GM18502 (cell line): ENCODE results near the gene MVK.

Experiments
- ATAC-seq: cut with Tn5 transposase; IDR thresholded peaks from one replicate; pipeline ENCODE4 v1.9.1; 2021; ENCODE audit warnings: mild to moderate bottlenecking; ENCODE audit not compliant: unreplicated experiment, poor library complexity

The MVK gene

DNA sequence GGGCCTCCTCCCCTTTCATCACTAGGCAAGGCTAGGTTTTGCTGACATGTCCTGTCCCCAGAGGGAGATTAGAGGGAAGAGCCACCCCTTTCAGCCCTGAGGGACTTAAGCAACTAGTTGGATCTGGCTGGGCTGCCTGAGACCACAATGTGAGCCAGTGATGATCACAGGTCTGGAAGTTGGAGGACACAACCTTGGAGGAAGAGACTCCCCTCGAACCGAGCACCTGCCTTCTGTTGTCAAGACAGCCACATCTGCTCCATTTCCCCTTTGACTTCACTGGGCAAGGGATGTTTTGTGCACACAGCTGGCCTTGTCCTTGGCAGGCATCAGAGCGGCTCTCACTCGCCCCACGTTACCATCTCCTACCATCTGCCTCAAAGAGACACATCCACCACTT lies 31.4 kb downstream of the MVK start:
- ATAC-seq, result no peak

DNA sequence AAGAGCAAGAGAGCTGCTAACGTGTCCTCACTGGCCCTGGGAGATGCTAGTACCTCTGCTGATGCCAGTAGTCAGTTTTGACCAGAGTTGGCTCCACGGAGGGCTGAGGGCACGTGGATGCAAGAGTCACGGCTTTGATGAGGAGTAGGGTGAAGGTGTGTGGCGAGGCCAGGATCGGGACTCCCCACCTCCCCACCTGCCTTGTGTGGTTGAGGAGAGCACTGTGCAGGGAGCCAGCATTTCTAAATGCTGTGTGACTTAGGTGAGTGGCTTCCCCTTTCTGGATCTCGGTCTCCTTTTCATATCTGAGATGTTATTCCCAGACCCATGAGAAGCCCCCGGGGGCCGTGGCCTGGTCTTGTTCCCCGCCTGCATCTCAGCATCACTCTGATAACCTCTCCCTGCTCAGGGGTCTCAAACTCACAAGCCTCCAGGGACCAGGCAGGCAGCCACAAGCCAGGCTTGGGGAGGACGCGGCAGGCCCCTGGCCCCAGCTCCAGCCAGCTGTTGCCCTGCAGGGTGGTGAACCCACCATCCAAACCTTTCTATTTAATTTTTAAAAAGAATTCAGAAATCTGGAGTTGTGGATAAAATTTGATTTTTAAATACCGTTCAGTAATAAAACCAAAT lies 32.1 kb downstream of the MVK start:
- no peak for ATAC-seq

DNA sequence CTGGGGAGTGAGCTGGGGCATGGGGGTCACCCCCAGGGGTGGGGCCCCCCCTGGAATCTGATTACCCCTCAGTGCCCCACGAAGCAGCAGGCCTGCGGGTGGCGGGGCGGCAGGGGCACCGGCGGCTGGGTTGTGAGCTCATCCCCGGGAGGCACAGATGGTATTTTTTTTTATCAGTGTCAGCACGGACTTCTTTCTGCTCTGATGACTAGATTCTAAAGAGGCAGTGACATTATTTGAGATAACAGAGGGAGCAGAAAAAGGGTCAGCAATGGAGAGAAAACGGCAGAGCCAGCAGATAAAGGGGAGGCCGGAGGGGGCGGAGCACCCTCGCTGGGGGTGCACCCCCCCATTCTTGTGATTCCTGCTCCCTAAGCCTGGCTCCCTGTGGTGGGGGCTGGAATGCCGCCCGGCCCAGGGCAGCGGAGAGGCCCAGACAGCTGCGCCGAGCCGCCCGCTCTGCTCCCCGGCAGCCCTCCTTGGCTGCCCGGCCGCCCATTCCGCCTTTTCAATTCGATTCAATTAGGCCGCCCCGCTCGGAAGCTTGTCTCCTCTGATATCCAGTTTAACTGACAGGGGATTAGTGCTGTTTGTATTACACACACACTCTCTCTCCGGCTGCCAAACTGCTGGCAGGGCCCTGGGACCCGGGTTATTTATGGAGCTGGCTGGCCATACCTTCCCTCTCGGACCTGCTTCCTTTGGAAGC lies 32.9 kb downstream of the MVK start:
- no peak for ATAC-seq

DNA sequence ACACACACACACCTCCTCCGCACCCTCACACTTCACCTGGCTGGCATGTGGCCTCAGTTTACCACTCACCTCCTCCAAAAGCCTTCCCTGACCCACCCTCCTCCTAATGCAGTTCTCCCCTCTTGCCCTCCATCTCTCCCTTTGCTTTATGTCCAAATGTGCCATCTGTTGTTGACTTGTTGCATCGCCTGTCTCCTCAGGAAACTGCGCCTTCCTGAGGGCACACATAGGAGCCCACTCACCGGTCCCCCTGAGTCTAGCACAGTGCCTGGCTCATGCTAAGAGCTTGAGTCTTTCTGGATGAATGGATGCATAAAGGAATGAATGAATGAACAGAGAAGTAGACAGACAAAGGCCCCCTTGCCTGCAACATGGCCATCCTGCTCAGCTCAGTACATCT lies 34.0 kb downstream of the MVK start:
- no peak for ATAC-seq

DNA sequence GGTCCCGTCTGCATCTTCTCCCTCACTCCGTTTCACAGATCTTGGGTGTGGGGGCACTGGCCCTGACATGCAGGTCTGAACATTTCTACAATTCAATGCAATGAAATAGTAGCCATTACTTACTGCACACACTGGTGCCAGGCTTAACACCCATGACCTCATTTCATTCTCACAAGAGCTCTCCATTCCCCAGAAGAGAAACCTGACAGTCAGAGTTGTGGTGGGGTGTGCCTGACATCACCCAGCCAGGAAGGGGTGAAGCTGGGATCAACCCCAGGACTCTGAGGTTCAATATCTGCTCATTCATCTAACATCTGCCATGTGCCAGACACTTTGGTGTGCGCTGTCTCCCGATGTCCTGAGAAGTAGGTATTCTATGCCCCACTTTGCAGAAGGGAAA lies 34.7 kb downstream of the MVK start:
- no peak for ATAC-seq

DNA sequence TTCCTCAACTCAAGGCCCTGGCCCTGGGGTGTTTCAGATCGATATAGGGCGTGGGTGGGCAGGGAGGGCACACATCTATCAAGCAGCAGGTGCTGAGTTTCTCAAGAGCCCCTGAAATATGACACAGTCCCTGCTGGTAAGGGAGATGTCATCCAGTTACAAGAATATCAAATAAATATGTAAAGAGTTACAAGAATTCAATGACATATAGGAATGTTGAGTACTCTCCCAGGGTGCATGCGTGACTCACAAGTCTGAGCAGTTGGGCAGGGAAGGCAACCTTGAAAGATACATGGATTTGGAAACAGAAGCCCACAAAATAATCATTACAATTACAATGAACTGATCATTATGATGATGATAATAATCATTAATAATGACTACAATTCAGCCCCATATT lies 35.2 kb downstream of the MVK start:
- ATAC-seq, result no peak

DNA sequence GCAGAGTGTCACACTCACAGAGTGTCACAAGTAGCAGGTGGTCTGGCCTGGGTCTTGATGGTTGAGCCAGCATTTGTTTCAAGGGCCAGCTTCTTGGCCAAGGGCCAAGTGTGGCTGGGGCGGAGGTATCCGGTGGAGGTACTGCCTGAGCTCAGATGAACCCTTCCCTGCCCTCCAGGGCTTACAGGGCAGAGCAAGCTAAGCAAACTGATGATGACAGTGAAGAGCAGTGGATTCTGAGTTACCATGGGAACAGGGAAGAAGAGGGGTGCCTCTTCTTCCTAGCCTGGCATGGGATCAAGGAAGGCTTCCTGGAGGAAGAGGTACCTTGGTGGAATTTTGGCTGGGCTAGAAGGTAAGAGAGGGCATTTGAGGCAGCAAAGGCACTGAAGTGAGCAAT lies 35.7 kb downstream of the MVK start:
- no peak for ATAC-seq

DNA sequence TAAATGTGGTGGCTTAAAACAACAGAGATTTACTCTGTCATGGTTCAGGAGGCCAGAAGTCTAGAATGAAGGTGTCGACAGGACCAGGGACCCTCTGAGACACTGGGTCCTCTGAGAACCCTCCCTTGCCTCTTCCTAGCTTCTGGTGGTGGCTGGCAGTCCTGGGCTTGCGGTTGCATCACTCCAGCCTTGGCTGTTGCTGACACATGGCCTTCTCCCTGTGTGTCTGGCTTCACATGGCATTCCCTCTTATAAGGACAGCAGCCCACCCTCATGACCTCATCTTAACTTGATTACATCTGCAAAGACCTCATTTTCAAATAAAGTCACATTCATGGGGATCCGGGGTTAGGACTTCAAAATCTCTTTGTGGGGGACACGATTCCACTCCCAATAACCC lies 36.9 kb downstream of the MVK start:
- ATAC-seq, result no peak

DNA sequence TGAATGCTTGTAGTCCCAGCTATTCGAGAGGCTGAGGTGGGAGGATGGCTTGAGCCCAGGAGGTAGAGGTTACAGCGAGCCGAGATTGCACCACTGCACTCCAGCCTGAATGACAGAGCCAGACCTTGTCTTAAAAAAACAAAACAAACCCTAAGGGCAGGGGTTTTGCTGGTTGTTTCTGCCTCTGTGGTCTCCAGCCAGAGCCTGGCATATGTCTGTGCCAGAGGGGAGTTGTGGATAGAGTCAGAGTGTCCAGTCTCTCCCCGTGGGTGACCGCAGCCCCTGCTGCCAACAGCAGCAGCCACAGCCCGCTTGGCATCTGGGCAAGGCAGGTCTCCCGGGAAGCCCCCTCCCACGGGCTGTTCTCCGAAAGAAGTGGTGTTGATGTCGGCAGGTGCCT lies 37.6 kb downstream of the MVK start:
- ATAC-seq, result no peak

DNA sequence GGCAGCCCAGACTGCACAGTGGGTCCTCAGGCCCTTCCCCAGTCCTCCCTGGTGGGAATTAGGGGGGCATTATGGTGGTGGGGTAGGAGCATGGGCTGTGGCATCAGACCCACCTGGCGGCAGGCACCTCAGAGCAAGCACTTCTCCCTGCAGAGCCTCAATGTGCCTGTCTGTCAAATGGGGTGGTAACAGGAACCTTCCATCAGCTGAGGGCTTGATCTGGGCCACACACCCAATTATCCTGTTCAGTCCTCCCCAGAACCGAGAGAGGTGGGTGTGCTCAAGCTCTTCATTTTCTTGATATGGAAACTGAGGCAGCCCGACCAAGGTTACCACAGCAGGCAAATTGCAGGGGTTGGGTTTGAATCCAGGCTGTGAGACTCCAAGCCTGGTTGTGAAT lies 38.4 kb downstream of the MVK start:
- ATAC-seq, result no peak

DNA sequence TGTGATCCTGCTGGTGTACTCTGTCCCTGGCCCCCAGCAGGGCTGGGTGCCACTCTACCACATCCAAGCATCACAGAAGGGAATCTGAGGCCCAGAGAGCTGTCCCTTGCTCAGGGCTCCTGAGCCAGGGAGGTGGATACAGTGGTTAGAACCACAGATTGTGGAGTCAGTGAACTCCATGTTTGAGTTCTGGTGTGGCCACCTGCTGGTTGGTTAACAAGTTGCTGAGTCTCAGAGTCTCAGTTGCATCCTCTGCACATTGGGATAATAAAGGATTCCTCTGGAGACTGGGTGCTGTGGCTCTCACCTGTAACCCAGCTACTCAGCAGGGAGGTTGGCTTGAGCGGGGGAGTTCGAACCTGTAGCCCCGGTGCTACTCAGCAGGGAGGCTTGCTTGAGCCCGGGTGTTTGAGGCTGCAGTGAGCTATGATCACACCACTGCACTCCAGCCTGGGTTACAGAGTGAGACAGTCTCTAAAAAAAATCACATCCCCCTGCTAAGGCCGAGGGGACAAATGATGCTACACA lies 39.4 kb downstream of the MVK start:
- no peak for ATAC-seq

DNA sequence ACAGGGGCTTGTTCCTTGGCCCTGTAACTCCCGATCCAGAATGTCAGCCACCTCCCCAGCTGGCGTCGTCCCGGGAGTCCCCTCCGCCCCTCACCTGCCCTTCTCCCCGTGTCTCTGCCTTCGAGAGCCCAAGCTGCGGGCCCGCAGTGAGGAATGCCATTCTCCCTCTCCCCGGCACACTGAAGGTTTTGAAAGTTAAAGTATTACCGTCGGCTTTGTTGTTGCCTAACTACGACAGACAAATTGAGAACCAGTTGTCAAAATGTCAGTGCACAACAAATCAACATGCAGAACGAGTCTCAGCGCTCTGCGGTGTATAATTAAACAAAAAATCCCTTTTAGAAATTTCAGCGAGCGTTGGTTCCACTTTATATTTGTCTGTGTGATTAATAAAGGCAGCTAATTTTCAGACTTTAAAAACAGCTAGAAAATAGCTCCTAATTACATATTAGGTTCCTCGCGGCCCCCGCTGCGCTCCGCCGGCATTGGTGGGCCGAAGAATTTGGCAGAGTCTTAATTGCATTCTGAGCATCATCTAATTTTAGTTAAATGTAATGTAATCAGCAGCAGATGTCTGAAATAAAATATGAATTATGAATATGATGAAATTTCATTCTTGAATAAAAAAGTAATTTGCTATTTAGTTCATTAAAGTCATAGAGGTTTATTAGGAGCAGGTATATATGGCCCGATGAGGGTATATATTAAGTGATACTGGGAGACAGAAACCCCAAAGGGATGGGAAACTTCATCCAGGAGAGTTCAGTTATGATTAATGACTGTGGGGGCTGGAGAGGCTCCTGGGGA lies 40.3 kb downstream of the MVK start:
- no peak for ATAC-seq

DNA sequence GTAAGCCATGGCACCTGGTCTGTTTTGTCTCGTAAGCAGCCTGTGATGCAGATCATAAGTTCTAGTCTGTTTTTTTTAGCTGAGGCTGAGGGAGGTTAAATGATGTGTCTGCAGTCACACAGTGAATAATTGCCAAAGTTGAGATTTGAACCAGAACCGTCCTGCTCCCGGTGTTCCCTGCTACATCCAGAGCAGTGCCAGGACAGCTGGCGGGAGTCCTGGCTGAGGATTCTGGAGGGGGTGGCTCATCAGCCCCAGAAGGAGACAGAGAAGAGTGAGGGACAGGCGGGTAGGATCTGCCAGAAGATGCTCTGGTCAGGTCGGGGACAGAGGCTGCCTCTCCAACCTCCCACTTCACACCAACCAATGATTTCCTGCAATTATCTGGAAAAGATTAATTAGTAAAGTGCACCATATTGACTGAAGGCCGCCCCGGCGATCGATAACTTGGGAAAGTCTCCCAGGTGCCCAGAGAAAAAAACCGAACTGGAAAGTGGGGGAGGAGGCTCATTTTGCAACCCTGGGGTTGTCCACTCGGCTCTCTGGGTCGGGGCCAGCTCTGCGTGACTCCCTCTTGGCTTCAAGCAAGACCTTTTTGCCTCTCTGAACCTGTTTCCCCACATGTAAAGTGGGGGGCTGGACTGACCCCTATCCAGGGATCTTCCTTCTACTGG lies 42.1 kb downstream of the MVK start:
- no peak for ATAC-seq

DNA sequence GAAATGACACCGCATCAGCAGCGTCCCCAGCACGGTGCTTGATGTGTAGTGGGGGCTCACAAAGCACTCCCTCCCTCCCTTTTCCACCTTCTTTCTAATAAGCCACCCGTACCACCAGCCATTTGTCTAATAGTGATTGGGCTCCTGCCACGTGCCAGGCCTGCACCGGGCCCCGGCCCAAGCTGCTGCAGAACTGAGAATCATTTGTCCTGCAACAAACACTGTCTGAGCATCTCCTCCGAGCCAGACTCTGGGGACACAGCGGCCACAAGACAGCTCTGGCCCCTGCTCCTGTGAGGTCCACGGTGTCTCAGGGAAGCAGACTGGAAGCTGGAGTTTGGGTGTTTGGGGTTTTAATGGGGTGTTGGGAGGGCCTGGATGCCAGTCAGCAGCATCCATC lies 43.9 kb downstream of the MVK start:
- ATAC-seq, result no peak

DNA sequence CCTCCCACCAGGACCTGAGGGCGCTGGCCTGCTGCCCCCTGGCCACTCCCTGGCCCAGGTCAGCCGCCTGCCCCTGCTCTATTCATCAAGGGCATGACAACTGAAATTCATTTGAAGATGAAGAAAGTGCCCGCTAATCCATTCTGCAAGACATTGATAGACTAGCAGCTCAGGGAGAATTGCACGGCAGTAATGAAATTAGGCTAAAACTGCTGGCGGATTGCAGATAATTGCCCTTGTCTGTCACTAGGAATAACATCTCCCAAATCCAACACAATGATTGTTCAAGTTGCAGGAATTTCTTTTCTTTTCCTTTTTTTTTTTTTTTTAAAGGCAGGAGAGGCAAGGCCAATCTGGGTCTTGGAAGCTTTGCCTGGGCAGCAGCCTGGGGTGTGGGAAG lies 44.5 kb downstream of the MVK start:
- no peak for ATAC-seq

DNA sequence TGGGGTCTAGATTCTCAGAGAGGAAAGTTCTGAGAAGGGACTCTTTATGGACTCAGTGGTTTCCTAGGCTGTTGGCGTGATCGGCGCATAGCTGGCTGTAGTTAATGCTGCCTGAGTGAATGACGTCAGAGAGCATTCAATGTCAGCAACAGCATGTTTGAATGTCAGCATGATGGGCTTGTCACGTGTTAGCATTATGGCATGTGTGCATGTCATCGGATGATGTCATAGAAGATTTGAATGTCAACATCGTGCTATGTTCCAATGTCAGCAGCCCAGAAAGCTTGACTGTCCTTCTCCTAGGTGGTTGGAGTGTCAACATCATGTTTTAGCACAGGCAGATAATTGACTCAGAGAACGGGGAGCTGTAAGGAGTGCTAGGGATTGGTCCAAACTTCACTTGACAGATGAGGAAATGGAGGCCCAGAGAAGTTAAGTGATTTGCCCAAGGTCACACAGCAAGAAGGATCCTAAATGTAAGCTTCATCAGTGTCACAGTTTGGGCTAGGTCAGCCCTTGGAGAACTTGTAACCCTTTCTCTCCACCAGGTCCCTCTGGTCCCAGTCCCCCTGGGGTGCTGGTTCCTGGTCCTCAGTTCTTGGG lies 45.5 kb downstream of the MVK start:
- ATAC-seq, result no peak

DNA sequence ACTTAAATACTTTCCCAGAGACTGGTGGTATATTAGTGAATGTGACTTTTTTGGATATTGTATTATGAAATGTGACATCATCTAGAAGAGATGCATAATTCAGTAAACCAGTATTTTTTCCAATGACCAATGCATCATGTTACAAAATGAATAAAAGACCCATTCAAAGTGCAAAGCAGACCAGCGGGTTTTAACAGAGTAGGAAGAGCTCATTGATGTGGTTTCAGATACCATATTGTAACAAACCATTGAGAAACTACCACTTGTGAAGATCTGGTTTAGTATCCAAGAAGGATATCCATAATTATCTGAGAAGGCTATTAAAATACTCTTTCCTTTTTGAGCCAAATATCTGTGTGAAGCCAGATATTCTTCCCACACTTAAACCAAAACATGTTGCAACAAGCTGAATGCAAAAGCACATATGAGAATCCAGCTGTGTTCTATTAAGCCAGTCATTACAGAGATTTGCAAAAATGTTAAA lies 47.7 kb downstream of the MVK start:
- ATAC-seq, result no peak

DNA sequence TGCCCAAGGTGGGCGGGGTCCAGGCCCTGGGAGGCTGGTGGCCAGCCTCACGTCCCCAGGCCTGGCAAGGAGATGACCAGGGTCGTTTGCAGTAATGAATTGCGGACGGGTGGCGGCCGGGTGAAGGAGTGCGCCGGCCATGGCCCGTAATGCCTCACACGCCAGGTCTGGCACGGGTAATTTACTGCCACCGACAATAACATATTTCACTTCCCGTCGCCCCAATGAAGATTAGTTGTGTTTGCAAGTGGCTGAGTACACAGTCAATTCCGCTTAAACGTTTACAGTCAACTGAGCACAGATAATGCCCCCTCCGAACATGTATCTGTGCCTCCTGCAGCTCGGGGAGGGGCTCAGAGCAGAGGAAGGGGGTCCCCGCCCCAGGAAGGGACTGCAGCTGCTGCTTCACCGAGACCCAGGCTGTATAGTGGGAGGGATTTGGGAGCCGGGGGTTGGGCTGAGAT lies 48.3 kb downstream of the MVK start:
- no peak for ATAC-seq

DNA sequence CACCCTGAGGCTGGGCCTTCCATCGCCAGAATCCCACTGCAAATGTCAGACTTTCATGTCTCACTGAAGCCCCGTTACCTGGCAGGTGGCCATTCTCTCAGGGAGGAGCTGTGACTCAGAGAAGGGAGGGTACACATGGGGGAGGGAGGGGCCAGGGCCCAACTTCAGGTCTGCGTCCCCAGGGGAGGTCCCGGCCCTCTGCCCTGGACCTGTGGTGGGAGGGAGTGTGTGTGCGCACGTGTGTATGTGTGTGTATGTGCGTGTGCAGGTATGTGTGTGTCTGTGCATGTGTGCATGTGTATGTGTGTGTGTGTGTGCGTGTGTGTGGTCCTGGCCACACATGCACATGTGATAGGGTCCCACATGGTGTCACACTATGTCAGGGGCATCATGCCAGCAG lies 50.9 kb downstream of the MVK start:
- no peak for ATAC-seq

DNA sequence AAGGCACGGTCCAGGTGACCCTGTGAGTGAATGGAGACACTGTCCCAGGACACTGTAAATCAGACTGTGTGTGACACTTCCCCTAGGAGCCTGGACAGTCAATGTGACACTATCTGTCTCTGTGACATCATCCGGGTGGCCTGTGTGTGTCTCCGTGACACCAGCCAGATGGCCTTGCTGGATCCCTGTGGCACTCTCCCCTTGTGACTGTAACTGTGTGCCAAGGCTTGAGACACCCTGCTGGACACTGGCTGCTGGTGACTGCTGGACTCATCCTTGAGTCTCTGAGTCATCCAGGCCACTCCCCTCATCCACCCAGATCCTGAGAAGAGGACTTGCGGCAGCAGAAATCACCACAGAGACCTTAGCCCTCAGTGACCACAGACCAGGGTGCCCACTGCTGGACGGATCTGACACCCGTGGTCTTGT lies 51.6 kb downstream of the MVK start:
- no peak for ATAC-seq
